Neural progenitor cell (in vitro differentiated cells): Measurements from ENCODE around the gene MVB12B.

ENCODE experiments used
- EZH2 ChIP-seq: fragments of 200-600 bp; sonication (generic); IDR thresholded peaks from 2 replicates; pipeline ENCODE4 v1.6.1; 2017; ENCODE audit warnings: antibody characterized with exemption, mild to moderate bottlenecking, moderate library complexity
- EZH2phosphoT487 ChIP-seq: fragments of 200-600 bp; sonication (generic); IDR thresholded peaks from 2 replicates; pipeline ENCODE4 v1.6.1; 2017; ENCODE audit warnings: antibody characterized with exemption

DNA sequence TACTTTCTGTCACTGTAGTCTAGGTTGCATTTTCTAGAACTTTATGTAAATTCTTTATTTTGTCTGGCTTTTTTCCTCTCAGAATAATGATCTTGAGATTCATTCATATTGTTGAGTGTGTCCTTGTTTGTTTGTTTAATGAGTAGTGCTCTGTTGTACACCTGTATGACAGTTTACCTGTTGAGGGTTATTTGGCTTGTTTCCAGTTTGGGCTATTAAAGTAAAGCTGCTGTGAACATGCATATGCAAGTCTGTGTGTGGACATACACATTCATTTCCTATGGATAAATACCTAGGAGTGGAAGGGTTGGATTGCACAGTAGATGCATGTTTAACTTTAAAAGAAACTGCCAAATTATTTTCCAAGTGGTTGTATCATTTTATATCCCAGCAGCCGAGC is 30.4 kb downstream of the MVB12B start:
- TF ChIP-seq EZH2 (no peak), EZH2phosphoT487 (no peak)
